Renal cortex interstitium (tissue), 15 donors: ENCODE data around the gene BPIFB3. TPM values are rescaled to one million over a fixed set of nuclear protein-coding genes. Genes with fewer than 3 reads are reported as not detected.

ENCODE experiments used
- DNase-seq, 11 donors: peaks; one replicate each; pipeline ENCODE4 v3.0.0-alpha.2; 2013; ENCODE audit warnings: low read depth in 9 of 11, low spot score in 4 of 11; ENCODE audit errors: extremely low read depth in 1 of 11
- long read RNA-seq, 16 experiments: transcript quantifications; one replicate each; lab custom pipeline, GENCODE V29; 2026
- polyA plus RNA-seq, 3 donors: library from polyadenylated mRNA; unstranded; fragments of 120-200 nt; gene quantifications; one replicate each; pipeline ENCODE4 v1.2.1, GENCODE V29; 2013; ENCODE audit not compliant: insufficient read length in 3 of 3

The BPIFB3 gene
- polyA plus RNA-seq = not detected
- long read RNA-seq, donor 1 = 0 reads
- long read RNA-seq, donor 2 = 0 reads
- long read RNA-seq, donor 3 = 0 reads
- long read RNA-seq, donor 4 = 0 reads
- long read RNA-seq, donor 5 = 0 reads
- long read RNA-seq, donor 6 = 0 reads
- long read RNA-seq, donor 7 = 0 reads
- long read RNA-seq, donor 8 = 0 reads
- long read RNA-seq, donor 9 = 0 reads
- long read RNA-seq, donor 10 = 0 reads
- long read RNA-seq, donor 11 = 0 reads
- long read RNA-seq, donor 12 = 0 reads
- long read RNA-seq, donor 13 = 0 reads
- long read RNA-seq, donor 14 = 0 reads
- long read RNA-seq, donor 15 = 0 reads
- long read RNA-seq, donor 16 = 0 reads

DNA sequence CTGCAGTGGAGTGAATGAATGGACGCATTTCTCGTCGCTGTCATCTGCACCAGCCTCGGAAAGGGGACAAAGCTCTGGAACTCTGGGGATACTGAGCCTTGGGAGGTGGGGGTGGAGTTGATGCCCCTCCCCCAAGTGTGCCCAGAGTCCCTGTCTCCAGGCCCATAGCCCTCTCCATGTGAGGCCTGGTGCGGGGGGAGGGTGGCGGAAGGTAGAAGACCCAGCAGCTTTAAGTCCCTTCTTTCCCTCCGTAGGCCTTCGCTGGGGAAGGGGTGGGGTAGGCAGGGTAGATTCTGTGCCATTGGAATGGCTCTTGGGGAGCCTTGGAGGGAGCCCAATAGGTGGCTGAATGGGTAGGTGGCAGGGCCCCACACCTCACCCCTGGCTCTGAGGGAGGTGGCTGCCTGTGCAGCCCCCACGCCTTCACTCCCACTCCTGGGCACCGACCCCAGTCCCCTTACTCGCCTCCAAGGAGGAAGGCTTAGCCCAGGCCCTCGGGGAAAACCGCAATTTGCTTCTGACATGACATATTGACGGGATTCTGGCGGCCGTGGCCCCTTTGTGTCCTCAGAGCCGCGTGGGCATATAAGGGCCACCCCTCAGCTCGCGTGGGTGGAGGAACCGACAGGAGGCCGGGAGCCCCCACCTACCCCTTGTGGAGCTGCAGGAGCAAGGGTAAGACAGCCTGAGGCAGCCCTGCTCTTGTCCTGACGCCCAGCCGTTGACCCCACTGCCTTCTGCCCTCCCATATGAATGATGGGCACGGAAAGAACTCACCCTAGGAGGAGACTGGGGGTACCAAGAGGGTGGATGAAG, at the start of gene BPIFB3:
TSS of gene BPIFB3 (plus strand) at position 613 of the 816 bp plus-strand sequence. CDS start 1,533 bp downstream, outside the sequence.
- no peak for DNase-seq

- no peak for DNase-seq
Measured at GRCh38 chr20:33004141-33004751, 49.5 kb upstream of the BPIFB3 start, which contains the start of gene SUN5. Gene SUN5 (minus strand): TSS chr20:33004433. CDS start chr20:33004340, 93 bp downstream.

DNA sequence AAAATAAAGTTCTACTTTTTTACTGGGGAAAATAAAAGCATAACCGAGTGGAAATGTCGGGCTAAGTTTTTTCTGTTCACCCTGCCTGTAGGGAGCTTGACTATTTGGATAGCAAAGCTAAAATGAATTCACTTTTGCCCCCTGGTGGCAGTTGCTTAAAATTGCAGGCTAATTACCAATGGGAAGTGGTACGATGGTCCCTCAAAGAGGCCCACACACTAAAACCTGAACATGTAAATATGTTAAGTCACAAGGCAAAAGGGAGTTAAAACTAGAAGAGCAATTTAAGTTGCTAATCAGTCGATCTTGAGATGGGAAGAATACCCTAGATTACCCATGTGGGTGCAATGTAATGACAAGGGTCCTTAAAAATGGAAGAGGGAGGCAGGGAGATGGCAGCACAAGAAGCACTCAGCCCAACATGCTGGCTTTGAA, 48.6 kb upstream of the BPIFB3 start:
- DNase-seq = no peak

DNA sequence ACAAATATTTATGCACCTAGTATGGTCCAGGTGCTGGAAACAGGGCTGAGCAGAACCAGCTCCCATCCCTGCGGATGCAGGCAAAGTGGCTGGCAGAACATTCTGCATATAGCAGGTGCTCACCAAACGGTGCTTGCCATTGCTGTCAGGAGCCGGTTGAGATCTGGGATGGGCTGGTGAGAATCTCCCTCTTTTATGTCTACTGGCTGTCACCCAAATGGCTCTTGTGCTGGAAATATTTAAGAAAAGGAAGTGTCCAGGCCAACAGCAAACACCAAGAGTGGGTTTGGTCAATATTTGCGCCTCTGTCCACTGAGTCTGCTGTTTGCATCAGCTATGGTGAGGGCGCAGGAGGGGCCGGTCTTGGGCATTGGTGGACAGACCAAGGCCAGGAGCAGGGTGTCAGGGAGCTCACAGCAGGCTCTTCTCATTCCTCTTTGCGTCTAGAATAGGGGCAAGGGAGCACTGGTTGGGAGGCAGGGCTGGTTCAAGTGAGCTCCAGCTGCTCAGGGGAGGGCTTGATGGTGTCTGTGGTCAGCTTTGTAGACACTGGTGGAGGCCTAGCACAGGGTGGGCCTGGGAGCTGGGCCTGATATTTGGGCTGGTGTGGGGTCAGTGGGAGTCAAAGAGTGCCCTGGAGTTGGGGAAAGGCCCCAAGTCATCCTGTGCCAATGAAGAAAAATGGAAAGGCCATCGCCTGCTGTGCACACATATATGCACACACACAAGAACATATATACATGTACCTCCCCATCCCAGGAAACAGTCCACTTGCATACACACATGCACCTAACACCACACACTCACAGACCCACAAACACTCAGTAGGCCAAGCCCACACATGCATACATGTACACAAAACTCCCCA, 47.6 kb upstream of the BPIFB3 start:
- no peak for DNase-seq

DNA sequence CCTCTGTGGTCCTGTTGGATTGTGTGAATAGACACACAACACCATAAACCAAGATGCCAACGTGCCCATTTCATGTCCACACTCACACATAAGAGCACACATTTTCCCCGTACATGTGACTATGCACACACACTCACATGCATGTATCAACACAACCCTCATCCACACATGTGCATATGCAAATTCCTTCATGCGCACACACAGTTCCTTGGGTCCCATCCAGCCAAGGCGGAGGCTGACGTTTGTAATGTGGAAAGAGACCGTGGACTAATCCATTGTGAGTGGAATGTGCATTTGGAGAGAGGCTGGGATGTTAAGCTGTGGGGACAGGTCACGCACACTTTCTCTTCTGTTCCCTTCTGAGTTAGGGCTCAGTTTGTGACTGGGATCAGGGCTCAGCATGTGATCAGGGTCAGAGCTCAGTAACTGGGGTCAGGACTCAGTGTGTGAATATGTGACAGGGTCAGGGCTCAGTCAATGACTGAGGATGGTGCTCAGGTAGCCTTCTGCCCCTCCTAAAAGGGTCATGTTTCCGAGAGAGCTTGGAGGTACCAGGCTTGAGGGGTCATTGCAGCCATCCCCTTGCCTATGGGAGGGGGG, 46.8 kb upstream of the BPIFB3 start:
- DNase-seq = no peak

- DNase-seq = no peak
Measured at GRCh38 chr20:33007376-33008335, 46.0 kb upstream of the BPIFB3 start, which contains the start of gene BPIFB2. Gene BPIFB2 (plus strand): TSS chr20:33007704. CDS start chr20:33008575, 871 bp downstream.

DNA sequence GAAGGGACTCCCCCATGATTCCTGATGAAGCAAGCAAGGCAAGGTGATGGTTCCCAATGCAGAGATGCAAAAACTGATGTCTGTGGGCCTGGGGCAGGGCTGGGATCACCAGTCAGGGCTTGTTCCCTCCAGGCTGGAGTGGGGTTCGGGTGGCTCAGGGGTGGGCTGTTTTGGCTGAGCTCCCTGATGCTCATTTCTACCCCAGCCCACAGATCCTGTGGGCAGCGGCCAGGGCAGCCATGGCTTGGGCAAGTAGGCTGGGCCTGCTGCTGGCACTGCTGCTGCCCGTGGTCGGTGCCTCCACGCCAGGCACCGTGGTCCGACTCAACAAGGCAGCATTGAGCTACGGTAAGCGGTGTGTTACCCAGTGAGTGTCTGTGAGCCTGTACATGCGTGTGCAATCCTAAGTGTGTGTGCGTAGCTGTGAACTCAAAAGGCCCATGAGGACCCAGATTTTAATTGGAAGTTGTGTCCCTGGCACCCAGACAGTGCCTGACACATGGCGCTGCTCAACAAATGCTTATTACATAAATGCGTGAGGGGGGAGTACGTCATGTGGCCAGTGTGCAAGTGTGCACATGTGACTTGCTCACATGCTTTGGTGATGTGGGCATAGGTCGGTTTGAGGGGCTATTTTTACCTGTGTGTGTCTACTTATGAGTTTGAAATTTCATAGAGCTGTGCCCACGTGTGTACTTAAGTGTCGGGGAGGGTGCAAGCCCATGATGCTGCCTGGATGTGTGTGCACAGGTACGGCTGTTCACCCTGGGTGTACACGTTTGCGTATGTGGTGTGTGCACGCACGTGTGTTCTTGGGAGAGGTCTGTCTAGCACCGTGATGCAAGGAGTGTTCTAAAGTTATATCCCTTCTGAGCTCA, 45.1 kb upstream of the BPIFB3 start:
- no peak for DNase-seq

DNA sequence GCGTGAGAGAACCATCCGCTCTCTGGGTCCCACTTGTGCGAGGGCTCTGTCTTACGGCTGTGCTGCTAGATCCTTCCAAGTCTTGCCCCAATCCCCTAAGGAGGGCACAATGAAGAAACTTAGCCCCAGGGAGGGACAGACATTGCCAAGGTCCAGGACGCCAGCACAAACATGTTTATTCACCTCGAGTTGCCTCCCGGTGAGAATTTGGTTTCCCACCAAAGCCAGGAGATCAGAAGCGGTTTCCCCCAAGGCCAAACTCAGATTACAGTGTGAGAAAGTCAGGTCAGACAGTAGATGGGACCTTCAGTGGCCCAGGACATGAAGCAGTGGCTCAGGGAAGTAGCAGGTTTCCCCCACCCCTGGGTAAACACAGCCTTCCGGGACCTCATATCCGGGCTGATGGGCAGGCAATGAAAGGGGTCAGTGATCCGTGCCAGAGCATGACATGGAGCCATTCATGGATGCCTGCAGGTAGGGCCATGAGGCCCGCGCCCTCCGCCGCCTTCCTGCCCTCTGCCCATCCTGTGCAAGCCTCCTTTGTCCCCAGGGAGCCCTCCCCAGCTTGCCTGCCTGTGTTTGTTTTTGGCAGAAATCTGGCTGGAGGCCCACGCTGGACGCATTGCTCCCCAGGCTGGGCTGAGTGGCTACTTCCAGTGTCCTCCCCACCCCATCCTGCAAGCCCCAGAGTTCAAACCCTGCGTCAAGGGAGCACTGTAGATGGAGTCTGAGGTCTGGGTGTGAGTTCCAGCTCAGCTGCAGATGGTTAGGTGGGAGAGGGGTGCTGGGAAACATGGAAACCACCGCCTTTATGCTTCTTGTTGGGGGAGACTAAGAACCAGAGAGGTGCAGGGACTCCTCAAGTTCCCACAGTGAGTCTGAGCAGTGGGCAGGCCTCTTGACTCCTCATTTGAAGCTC, 44.2 kb upstream of the BPIFB3 start:
- peak in 7 of 11 donors; percentile 4 to 29 (median 8) for DNase-seq

DNA sequence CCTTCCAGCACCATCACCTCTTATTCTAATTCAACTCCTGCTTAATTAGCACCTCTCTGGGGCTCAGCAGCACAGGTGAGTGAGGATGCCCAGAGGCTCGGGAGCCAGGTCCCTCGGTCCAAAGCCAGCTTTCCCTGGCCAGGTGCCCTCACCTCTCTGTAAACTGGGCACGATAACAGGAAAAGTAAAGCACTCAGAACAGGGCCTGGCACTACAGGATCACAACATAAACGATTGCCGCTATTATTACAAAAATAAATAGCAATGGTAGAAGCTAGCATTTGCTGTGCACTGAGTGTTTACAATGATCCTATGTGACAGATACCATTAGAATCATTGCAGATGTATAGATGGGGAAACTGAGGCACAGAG, 43.6 kb upstream of the BPIFB3 start:
- no peak for DNase-seq

- no peak for DNase-seq
Measured at GRCh38 chr20:33010674-33011449, 42.8 kb upstream of the BPIFB3 start.

- DNase-seq = no peak
Measured at GRCh38 chr20:33012327-33013189, 41.1 kb upstream of the BPIFB3 start.

DNA sequence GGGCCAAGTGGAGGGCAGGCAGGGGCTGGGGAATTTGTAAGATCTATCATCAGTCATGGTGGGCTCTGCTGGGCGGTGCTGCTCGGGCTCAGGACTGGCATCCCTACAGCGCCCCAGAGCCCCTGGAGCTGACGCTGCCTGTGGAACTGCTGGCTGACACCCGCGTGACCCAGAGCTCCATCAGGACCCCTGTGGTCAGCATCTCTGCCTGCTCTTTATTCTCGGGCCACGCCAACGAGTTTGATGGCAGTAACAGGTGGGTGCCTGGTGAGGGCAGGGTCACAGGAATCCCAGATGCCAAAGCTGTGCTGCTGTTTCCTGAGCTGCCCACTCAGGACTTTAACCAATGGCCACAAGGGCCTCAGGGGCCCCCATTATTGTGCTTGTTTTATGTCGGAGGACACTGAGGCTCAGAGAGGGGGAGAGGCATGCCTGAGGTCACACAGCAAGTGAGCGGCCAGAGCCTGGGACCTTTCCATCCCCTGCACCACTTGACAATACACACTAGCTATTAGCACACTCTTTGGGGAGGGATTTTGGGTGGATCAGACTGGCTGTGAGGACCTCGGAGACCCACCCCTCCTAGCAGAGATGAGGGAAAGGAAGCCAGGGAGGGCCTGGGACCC, 39.9 kb upstream of the BPIFB3 start:
- DNase-seq = no peak
